Epithelial cell of esophagus (primary cell): ENCODE measurements around the gene OR52L1.

Experiments used
- DNase-seq: peaks from one replicate; pipeline ENCODE4 v3.0.0; 2010; ENCODE audit warnings: low read depth
- H3K4me3 ChIP-seq: 2 replicates; pipeline ENCODE4 v1.5.1; 2011; ENCODE audit warnings: mild to moderate bottlenecking, low read length, control low read depth
- CTCF ChIP-seq: IDR thresholded peaks from 2 replicates; pipeline ENCODE4 v1.5.1; 2011; ENCODE audit warnings: low read depth, mild to moderate bottlenecking, low read length, control low read depth, inconsistent platforms; ENCODE audit not compliant: insufficient read depth; ENCODE audit errors: missing control alignments

Gene OR52L1

DNA sequence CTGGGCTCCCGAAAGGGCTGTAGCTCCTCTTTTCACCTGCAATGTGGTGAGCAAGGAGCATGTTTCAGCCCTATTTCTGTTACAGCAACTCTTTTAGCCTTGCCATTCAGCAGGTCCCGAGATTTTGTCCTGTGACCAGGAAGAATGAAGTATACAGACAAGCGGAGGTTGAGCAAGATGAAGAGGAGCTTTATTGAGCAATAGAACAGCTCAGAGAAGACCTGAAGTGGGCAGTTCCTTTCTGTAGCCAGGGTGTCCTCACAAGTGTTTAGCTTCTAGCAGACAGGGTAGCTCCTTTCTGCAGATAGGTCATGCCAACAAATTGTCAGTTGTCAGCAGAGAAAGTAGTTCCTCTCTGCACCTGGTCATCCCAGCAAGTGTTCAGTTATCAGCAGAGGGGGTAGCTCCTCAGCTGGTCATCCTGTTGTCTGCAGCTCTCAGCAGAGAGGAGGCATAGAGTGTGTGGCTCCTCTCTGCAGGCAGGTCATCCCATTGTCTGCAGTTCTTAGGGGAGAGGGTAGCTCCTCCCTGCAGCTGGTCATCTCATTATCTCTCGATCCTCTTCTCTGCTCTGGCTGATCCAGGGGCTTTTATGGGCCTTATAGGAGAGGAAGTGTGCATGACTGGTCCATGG is 25.4 kb upstream of the OR52L1 start:
- no peak overlapping the region for H3K4me3 ChIP-seq
- TF ChIP-seq CTCF = no peak
- no peak for DNase-seq

DNA sequence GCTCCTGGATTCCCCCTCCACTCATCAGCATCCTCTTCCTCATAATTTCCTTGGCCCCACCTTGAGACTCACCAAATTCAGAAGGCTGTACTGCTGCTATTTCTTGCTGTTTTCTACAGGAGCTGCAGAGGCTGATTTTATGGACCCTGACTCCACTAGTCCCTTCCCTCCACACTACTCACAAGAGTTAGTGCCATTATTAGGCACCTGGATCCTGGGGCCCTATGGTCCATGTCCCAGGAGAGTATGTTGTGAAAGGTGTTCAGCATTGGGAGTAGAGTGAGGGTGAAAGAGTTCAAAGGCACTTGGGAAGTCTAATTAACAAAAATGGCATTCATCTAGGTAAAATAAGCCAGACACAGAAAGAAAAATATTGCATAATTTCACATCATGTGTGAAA is 20.1 kb upstream of the OR52L1 start, which contains the start of gene OR56A4:
OR56A4 (minus strand) TSS at position 101 of the 400 bp plus-strand sequence. CDS start 3,954 bp downstream, outside the sequence.
- no peak for DNase-seq
- no peak within 1 kb of the TSS for H3K4me3 ChIP-seq
- no peak for TF ChIP-seq CTCF

DNA sequence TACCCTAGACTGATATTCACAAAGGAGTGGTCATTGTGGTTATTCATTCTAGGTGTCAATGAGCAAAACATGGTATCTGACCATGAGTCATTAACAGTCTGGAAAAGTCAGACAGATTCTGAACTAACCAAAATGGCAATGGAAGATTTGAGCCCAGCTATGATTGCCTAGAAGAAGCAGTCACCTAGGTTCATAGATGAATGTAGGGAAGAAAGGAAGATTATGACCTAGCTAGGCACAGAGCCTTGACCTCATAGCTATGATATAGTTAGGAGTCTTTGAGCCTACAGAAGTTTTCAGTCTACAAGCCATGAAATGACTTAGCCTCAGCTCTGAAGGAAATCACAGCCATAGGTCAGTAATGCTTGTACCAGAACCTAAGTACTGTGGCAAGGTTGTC is 19.6 kb upstream of the OR52L1 start:
- no peak for TF ChIP-seq CTCF
- DNase-seq = no peak
- no peak overlapping the region for H3K4me3 ChIP-seq

DNA sequence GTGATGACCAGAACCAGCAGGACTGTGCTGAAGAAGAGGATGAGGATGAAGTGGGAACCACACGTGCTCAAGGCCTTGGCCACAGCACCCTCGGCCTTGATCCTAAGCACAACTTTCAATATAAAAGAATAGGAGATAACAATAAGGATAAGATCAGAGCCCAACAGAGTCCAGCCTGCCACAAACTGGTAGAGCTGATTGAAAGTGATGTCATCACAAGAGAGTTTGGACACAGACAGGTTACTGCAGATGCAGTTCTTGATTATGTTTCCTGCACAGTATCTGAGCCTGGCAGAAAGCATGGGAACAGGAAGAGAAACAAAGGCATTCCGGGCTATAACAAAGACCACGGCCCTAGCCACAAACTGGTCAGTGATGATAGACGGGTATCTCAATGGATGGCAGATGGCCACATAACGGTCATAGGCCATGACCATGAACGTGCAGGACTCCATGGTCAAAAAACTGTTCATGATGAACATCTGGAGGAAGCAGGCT is 15.5 kb upstream of the OR52L1 start:
- no peak for DNase-seq
- no peak for TF ChIP-seq CTCF
- H3K4me3 ChIP-seq = no peak overlapping the region

DNA sequence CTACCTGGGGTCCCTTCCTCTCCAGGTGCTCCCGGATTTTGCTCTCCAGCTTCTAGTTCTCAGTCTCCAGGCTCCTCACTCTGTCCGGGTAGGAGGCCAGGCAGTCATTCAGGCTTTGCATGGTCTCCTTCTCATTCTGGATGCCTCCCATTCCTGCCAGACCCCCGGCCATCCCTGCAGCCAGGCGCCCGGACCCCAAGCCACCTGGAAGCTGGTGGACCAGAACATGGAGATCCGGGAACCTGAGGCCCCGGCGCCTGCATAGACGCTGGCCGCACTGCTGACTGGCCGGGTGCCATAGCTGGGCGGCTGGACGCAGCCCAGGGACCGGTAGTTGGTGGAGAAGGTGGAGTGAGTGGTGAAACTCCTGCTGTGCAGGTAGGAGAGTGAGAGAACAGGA is 8.0 kb upstream of the OR52L1 start:
- no peak overlapping the region for H3K4me3 ChIP-seq
- TF ChIP-seq CTCF = no peak
- no peak for DNase-seq

- peak; percentile 67 for TF ChIP-seq CTCF
- H3K4me3 ChIP-seq = no peak overlapping the region
- peak; percentile 45 for DNase-seq
Observed at GRCh38 chr11:5992604-5993251, 5.9 kb upstream of the OR52L1 start.

DNA sequence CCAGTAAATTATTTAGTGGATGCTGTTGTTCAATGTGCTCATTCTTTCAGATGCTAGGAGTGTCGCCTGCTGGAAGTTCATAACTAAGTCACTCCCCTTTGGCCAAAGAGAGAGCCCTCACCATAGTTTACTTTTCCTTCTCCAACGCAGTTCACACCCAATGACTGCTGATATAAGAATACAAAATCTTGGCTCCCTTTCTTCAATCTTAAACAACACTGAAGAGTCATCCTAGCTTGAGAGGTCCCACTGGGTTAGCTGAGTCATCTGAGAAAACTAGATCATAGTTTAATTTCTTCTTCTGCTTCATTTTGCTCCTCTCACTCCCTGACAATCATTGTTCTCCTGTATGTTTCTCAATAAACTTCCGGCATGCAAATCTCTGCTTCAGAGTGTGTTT is 5.4 kb upstream of the OR52L1 start:
- DNase-seq = peak; percentile 2
- H3K4me3 ChIP-seq = no peak overlapping the region
- no peak for TF ChIP-seq CTCF
